Brain pericyte (primary cell): Measurements from ENCODE around the gene TNFSF13.

ENCODE experiments used
- DNase-seq: peaks from one replicate; pipeline ENCODE4 v3.0.0-alpha.2; 2012; ENCODE audit warnings: low read depth, low spot score

The TNFSF13 gene

GRCh38 chr17:7558544-7559319 is at the start of gene TNFSF13:
TSS of gene TNFSF13 (plus strand) at chr17:7558750. CDS start at chr17:7559040, 290 bp downstream.
- DNase-seq, result no peak

GRCh38 chr17:7508846-7509245 is 49.7 kb upstream of the TNFSF13 start:
- DNase-seq, result no peak

- DNase-seq, result no peak
Observed at GRCh38 chr17:7509937-7510336, 48.6 kb upstream of the TNFSF13 start.

GRCh38 chr17:7511108-7511507 is 47.4 kb upstream of the TNFSF13 start:
- DNase-seq, result no peak

GRCh38 chr17:7512105-7512504 is 46.4 kb upstream of the TNFSF13 start:
- no peak for DNase-seq

GRCh38 chr17:7512824-7513540 is 45.6 kb upstream of the TNFSF13 start:
- DNase-seq, result no peak

- no peak for DNase-seq
Observed at GRCh38 chr17:7513850-7514419, 44.6 kb upstream of the TNFSF13 start.

- no peak for DNase-seq
Observed at GRCh38 chr17:7515911-7516610, 42.5 kb upstream of the TNFSF13 start.

- no peak for DNase-seq
Observed at GRCh38 chr17:7523033-7523432, 35.5 kb upstream of the TNFSF13 start.

GRCh38 chr17:7528842-7529241 is 29.7 kb upstream of the TNFSF13 start:
- no peak for DNase-seq

- no peak for DNase-seq
Observed at GRCh38 chr17:7530023-7530900, 28.3 kb upstream of the TNFSF13 start.

- no peak for DNase-seq
Observed at GRCh38 chr17:7538050-7538449, 20.5 kb upstream of the TNFSF13 start.

GRCh38 chr17:7538891-7539545 is 19.5 kb upstream of the TNFSF13 start:
- no peak for DNase-seq

- no peak for DNase-seq
Observed at GRCh38 chr17:7541074-7541621, 17.4 kb upstream of the TNFSF13 start.

GRCh38 chr17:7544911-7545310 is 13.6 kb upstream of the TNFSF13 start:
- no peak for DNase-seq

GRCh38 chr17:7548585-7549400 is 9.8 kb upstream of the TNFSF13 start, which contains the start of gene TNFSF12:
TSS of gene TNFSF12 (plus strand) at chr17:7549058. CDS start at chr17:7549154, 96 bp downstream.
- DNase-seq, result no peak

- no peak for DNase-seq
Observed at GRCh38 chr17:7549401-7550055, 9.0 kb upstream of the TNFSF13 start.

GRCh38 chr17:7550344-7550743 is 8.2 kb upstream of the TNFSF13 start:
- DNase-seq, result no peak

GRCh38 chr17:7551396-7551795 is 7.2 kb upstream of the TNFSF13 start:
- no peak for DNase-seq
